H9 (cell line): ENCODE results near the gene ZNRF1. TPM values are rescaled to one million over a fixed set of nuclear protein-coding genes. Genes with fewer than 3 reads are reported as not detected.
"Not testable (repeated sequence)": the region's sequence is repeated elsewhere in the genome, so short reads cannot be mapped to it uniquely, and the experiment has no call there.

Experiments
- DNase-seq: peaks from one replicate; pipeline ENCODE4 v3.0.0-alpha.2; 2017
- H2AFZ ChIP-seq: one replicate; pipeline ENCODE4 v1.6.1; 2013; ENCODE audit warnings: mild to moderate bottlenecking, low read length, control low read depth, moderate library complexity
- H2AK5ac ChIP-seq: 2 replicates; pipeline ENCODE4 v1.6.1; 2013; ENCODE audit warnings: low read length, control low read depth, mixed read lengths; ENCODE audit not compliant: insufficient read length
- H2BK120ac ChIP-seq: one replicate; pipeline ENCODE4 v1.6.1; 2013; ENCODE audit warnings: low read depth, mild to moderate bottlenecking, low read length, control low read depth, inconsistent platforms; ENCODE audit not compliant: poor library complexity, severe bottlenecking
- H2BK12ac ChIP-seq: 2 replicates; pipeline ENCODE4 v1.6.1; 2013; ENCODE audit warnings: low read length, control low read depth, mixed read lengths, low read depth; ENCODE audit not compliant: insufficient read length
- H2BK15ac ChIP-seq: 2 replicates; pipeline ENCODE4 v1.6.1; 2013; ENCODE audit warnings: low read depth, low read length, control low read depth
- H2BK20ac ChIP-seq: one replicate; pipeline ENCODE4 v1.6.1; 2013; ENCODE audit warnings: low read depth, mild to moderate bottlenecking, low read length, control low read depth, inconsistent platforms; ENCODE audit not compliant: poor library complexity, severe bottlenecking
- H2BK5ac ChIP-seq: 2 replicates; pipeline ENCODE4 v1.6.1; 2013; ENCODE audit warnings: low read length, control low read depth, mixed read lengths; ENCODE audit not compliant: insufficient read length
- H3K14ac ChIP-seq: 2 replicates; pipeline ENCODE4 v1.6.1; 2013; ENCODE audit warnings: low read length, control low read depth; ENCODE audit not compliant: insufficient read depth
- H3K18ac ChIP-seq: 2 replicates; pipeline ENCODE4 v1.6.1; 2013; ENCODE audit warnings: low read depth, mild to moderate bottlenecking, mixed read lengths, low read length, control low read depth; ENCODE audit not compliant: insufficient read length
- H3K23ac ChIP-seq: 2 replicates; pipeline ENCODE4 v1.6.1; 2013; ENCODE audit warnings: low read length, control low read depth, mixed read lengths, low read depth; ENCODE audit not compliant: insufficient read length
- H3K23me2 ChIP-seq: 2 replicates; pipeline ENCODE4 v1.6.1; 2013; ENCODE audit warnings: low read depth, mild to moderate bottlenecking, mixed read lengths, low read length, control low read depth; ENCODE audit not compliant: insufficient read length, poor library complexity, severe bottlenecking
- H3K27ac ChIP-seq: 2 replicates; pipeline ENCODE4 v1.5.1; 2013; ENCODE audit warnings: low read length, control low read depth, mixed read lengths, low read depth; ENCODE audit not compliant: insufficient read length
- H3K27me3 ChIP-seq: 2 replicates; pipeline ENCODE4 v1.6.1; 2013; ENCODE audit warnings: low read length, control low read depth, inconsistent platforms; ENCODE audit not compliant: insufficient read depth
- H3K4ac ChIP-seq: 2 replicates; pipeline ENCODE4 v1.6.1; 2013; ENCODE audit warnings: low read depth, mild to moderate bottlenecking, control low read depth, inconsistent platforms, low read length, moderate library complexity
- H3K4me1 ChIP-seq: 2 replicates; pipeline ENCODE4 v1.6.1; 2013; ENCODE audit warnings: low read length, control low read depth, inconsistent platforms; ENCODE audit not compliant: insufficient read depth
- H3K4me2 ChIP-seq: 2 replicates; pipeline ENCODE4 v1.6.1; 2013; ENCODE audit warnings: low read length, control low read depth, mixed read lengths; ENCODE audit not compliant: insufficient read length, insufficient read depth
- H3K56ac ChIP-seq: 2 replicates; pipeline ENCODE4 v1.6.1; 2013; ENCODE audit warnings: low read depth, mild to moderate bottlenecking, mixed read lengths, low read length, control low read depth; ENCODE audit not compliant: insufficient read length
- H3K79me1 ChIP-seq: 2 replicates; pipeline ENCODE4 v1.6.1; 2013; ENCODE audit warnings: low read depth, mild to moderate bottlenecking, moderate library complexity, low read length, control low read depth, inconsistent platforms; ENCODE audit not compliant: insufficient read depth, poor library complexity, severe bottlenecking
- H3K79me2 ChIP-seq: 2 replicates; pipeline ENCODE4 v1.6.1; 2013; ENCODE audit warnings: low read length, control low read depth, inconsistent platforms; ENCODE audit not compliant: insufficient read depth
- H3K9ac ChIP-seq: 2 replicates; pipeline ENCODE4 v1.6.1; 2013; ENCODE audit warnings: low read length, control low read depth, mixed read lengths; ENCODE audit not compliant: insufficient read length; ENCODE audit errors: extremely low read depth
- H3K9me3 ChIP-seq: one replicate; pipeline ENCODE4 v1.6.1; 2013; ENCODE audit warnings: low read depth, low read length, inconsistent platforms; ENCODE audit not compliant: control insufficient read depth
- H3T11ph ChIP-seq: one replicate; pipeline ENCODE4 v1.6.1; 2013; ENCODE audit warnings: mild to moderate bottlenecking, low read length, control low read depth, inconsistent platforms
- H4K20me1 ChIP-seq: one replicate; pipeline ENCODE4 v1.6.1; 2013; ENCODE audit not compliant: control insufficient read depth, insufficient read length, insufficient read depth
- H4K5ac ChIP-seq: 2 replicates; pipeline ENCODE4 v1.6.1; 2013; ENCODE audit warnings: low read depth, mild to moderate bottlenecking, mixed read lengths, low read length, control low read depth; ENCODE audit not compliant: insufficient read length
- H4K8ac ChIP-seq: replicated peaks from 2 replicates; pipeline ENCODE4 v1.6.1; 2013; ENCODE audit warnings: low read length, control low read depth, mixed read lengths, low read depth; ENCODE audit not compliant: insufficient read length
- H4K91ac ChIP-seq: 2 replicates; pipeline ENCODE4 v1.6.1; 2013; ENCODE audit warnings: low read depth, mild to moderate bottlenecking, moderate library complexity, mixed read lengths, low read length, control low read depth; ENCODE audit not compliant: insufficient read length
- H3K27ac Mint-ChIP-seq, 3 experiments: 2 replicates in 2 of 3; 3 replicates in 1 of 3; pipeline ENCODE4 v1.8.0; 2020 to 2021; ENCODE audit warnings: mixed read lengths in 3 of 3, mild to moderate bottlenecking in 1 of 3, moderate library complexity in 1 of 3
- H3K27me3 Mint-ChIP-seq: 2 replicates; pipeline ENCODE4 v1.8.0; 2021; ENCODE audit warnings: low read depth, mild to moderate bottlenecking, moderate library complexity, mixed read lengths
- H3K36me3 Mint-ChIP-seq, 3 experiments: 2 replicates in 2 of 3; 3 replicates in 1 of 3; pipeline ENCODE4 v1.8.0; 2020 to 2021; ENCODE audit warnings: low read depth in 3 of 3, mixed read lengths in 3 of 3; ENCODE audit not compliant: insufficient read depth in 1 of 3
- H3K4me1 Mint-ChIP-seq, 2 experiments: 2 replicates each; pipeline ENCODE4 v1.8.0; 2020; ENCODE audit warnings: mixed read lengths in 2 of 2
- H3K4me3 Mint-ChIP-seq, 2 experiments: 2 replicates in 1 of 2; 3 replicates in 1 of 2; pipeline ENCODE4 v1.8.0; 2020 to 2021; ENCODE audit warnings: mild to moderate bottlenecking in 2 of 2, mixed read lengths in 2 of 2, moderate library complexity in 1 of 2
- H3K9me3 Mint-ChIP-seq, 2 experiments: 2 replicates in 1 of 2; 3 replicates in 1 of 2; pipeline ENCODE4 v1.8.0; 2020; ENCODE audit warnings: mild to moderate bottlenecking in 2 of 2, mixed read lengths in 2 of 2, moderate library complexity in 1 of 2
- WGBS: extraction: QIAGEN DNeasy Blood & Tissue Kit; methylation state at CpG from one replicate; pipeline ENCODE4 v1.1.7; 2013; ENCODE audit warnings: missing lambda C conversion rate, low lambda C conversion rate, mixed read lengths; ENCODE audit not compliant: insufficient read length; ENCODE audit errors: extremely low coverage; 5-methylcytosine and 5-hydroxymethylcytosine counted together
- total RNA-seq: library from RNA; stranded (reverse); gene quantifications from 2 replicates; pipeline ENCODE4 v1.2.1, GENCODE V29; 2021
- TF ChIP-seq, protein P1 (sequence below): fragments of 200-600 bp; sonication (generic); conservative IDR thresholded peaks from 3 replicates; pipeline ENCODE4 v1.8.0; 2021; ENCODE audit warnings: antibody characterized with exemption, mild to moderate bottlenecking

ZNRF1 gene
- total RNA-seq, 1 experiment from 2014 or later, result 49.6 TPM

DNA sequence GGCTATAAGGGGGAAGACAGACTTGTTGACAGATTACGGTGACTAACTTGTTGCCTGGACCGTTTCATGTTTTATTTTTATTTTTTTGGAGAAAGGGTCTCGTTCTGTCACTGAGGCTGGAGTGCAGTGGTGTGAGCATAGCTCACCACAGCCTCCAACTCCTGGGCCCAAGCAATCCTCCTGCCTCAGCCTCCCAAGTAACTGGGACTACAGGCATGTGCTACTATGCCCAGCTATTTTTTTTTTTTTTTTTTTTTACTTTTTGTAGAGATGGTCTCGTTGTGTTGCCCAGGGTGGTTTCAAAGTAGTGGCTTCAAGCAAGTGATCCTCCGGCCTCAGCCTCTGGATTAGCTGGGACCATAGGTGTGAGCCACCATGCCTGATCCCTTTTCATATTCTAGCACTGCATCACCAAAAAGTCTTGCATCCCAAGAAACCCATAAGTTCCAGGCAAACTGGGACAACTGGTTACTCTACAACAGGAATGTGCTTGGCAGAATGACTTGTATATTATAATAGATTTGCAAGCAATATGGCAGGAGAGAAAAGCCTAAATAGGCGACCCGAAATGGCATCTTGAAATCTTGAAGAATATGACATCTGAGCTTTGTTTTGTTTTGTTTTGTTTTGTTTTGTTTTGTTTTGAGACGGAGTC, 11.7 kb upstream of the ZNRF1 start:
- no peak for DNase-seq
- H3K27me3 Mint-ChIP-seq, result no peaks in the 10 kb centered on the region; the same call in 1 of the 2 replicates

DNA sequence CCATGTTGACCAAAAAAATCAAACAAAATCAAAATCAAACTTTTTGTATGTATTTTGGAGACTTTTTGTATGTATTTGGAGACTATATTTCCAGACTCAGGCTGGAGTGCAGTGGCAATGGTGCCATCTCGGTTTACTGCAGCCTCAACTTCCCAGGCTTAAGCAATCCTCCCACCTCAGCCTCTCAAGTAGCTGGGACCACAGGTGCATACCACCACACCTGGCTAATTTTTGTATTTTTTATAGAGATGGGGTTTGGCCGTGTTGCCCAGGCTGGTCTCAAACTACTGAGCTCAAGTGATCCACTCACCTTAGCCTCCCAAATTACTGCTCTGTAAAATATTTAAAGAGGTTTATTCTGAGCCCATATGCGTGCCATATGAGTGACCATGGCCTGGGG, 9.0 kb upstream of the ZNRF1 start:
- not testable (repeated sequence) for H3K23me2 ChIP-seq, H3K79me1 ChIP-seq, H3K4me1 ChIP-seq, H3K27ac Mint-ChIP-seq, H3K9ac ChIP-seq, H2BK20ac ChIP-seq, H4K20me1 ChIP-seq, H3K27ac ChIP-seq, H4K91ac ChIP-seq, H3K27me3 ChIP-seq, H3K79me2 ChIP-seq, H3K4me3 Mint-ChIP-seq, H3K9me3 Mint-ChIP-seq, H3K4me2 ChIP-seq, DNase-seq, H2BK12ac ChIP-seq, H3K56ac ChIP-seq, H3K14ac ChIP-seq, H4K5ac ChIP-seq, H3T11ph ChIP-seq, H3K9me3 ChIP-seq, H2BK15ac ChIP-seq, H3K23ac ChIP-seq, H3K18ac ChIP-seq, H2BK120ac ChIP-seq, H2AK5ac ChIP-seq, H3K27me3 Mint-ChIP-seq, H2AFZ ChIP-seq, H3K36me3 Mint-ChIP-seq, H4K8ac ChIP-seq, H2BK5ac ChIP-seq, H3K4ac ChIP-seq
- peaks cover 14 to 19% of the 10 kb centered on the region in 2 experiments for H3K4me1 Mint-ChIP-seq
- WGBS, result no CpG with 5 or more reads among the region's 3 CpGs

More for the DNA sequence above, 11.7 kb upstream of the ZNRF1 start:
- no peak overlapping the region for H4K8ac ChIP-seq
- no peak overlapping the region for H3K27ac ChIP-seq
- H2AFZ ChIP-seq, result no peak overlapping the region
- no peak overlapping the region for H3K4me2 ChIP-seq
- H3T11ph ChIP-seq, result no peak overlapping the region
- H3K18ac ChIP-seq, result no peak overlapping the region
- Mint-ChIP-seq H3K4me1 (peaks cover 16 to 19% of the 10 kb centered on the region in 2 experiments), H3K4me3 (no peak overlapping the region), H3K27ac (no peak overlapping the region), H3K9me3 (no peaks in the 10 kb centered on the region; a peak in 1 of 5 replicates), H3K36me3 (peaks cover 0 to 3% (median 2%) of the 10 kb centered on the region in 3 experiments; a peak in 4 of 7 replicates)
- H3K9ac ChIP-seq, result no peak overlapping the region
- no peak overlapping the region for H3K4ac ChIP-seq
- H4K20me1 ChIP-seq, result no peaks in the 10 kb centered on the region
- H3K79me2 ChIP-seq, result no peaks in the 10 kb centered on the region
- WGBS, result no CpG with 5 or more reads among the region's 8 CpGs
- no peak overlapping the region for H3K56ac ChIP-seq
- H3K79me1 ChIP-seq, result no peaks in the 10 kb centered on the region
- no peaks in the 10 kb centered on the region for H3K9me3 ChIP-seq
- no peaks in the 10 kb centered on the region for H3K27me3 ChIP-seq
- H4K91ac ChIP-seq, result no peak overlapping the region
- H3K14ac ChIP-seq, result no peak overlapping the region
- no peak overlapping the region for H2BK15ac ChIP-seq
- no peak overlapping the region for H2BK12ac ChIP-seq
- no peak overlapping the region for H2BK120ac ChIP-seq
- no peak overlapping the region for H2AK5ac ChIP-seq
- peaks cover 5% of the 10 kb centered on the region for H3K23me2 ChIP-seq
- no peaks in the 10 kb centered on the region for H3K4me1 ChIP-seq
- no peak overlapping the region for H3K23ac ChIP-seq
- H4K5ac ChIP-seq, result no peak overlapping the region
- no peak overlapping the region for H2BK5ac ChIP-seq
- TF ChIP-seq, protein P1, sequence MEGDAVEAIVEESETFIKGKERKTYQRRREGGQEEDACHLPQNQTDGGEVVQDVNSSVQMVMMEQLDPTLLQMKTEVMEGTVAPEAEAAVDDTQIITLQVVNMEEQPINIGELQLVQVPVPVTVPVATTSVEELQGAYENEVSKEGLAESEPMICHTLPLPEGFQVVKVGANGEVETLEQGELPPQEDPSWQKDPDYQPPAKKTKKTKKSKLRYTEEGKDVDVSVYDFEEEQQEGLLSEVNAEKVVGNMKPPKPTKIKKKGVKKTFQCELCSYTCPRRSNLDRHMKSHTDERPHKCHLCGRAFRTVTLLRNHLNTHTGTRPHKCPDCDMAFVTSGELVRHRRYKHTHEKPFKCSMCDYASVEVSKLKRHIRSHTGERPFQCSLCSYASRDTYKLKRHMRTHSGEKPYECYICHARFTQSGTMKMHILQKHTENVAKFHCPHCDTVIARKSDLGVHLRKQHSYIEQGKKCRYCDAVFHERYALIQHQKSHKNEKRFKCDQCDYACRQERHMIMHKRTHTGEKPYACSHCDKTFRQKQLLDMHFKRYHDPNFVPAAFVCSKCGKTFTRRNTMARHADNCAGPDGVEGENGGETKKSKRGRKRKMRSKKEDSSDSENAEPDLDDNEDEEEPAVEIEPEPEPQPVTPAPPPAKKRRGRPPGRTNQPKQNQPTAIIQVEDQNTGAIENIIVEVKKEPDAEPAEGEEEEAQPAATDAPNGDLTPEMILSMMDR, result no peak
- no peak overlapping the region for H2BK20ac ChIP-seq
